ENCODE results near the gene ARHGEF7. TPM values are rescaled to one million over a fixed set of nuclear protein-coding genes. Genes with fewer than 3 reads are reported as not detected.

The ARHGEF7 gene
- total RNA-seq, 2 experiments from 2014 or later = 66.9 to 70.2 TPM

GRCh38 chr13:111215081-111216047, 100.3 kb downstream of the ARHGEF7 start:
- ChIA-PET CTCF (interaction anchor here (0.6 to 3.5 kb wide), 11 partner anchors 10 to 157 kb away, joined by 3 to 20 read pairs (median 4); no protein-coding TSS in a partner anchor), POLR2A (no interaction called here)
- H3K36me3 Mint-ChIP-seq (ENCODE audit: low read depth) = peaks cover 12% of the 10 kb centered on the region
- no peak overlapping the region for H3K4me3 Mint-ChIP-seq
- H3K4me1 Mint-ChIP-seq = peaks cover 39% of the 10 kb centered on the region
- no peaks in the 10 kb centered on the region for H3K9me3 Mint-ChIP-seq (ENCODE audit: low read depth)
- H3K27ac Mint-ChIP-seq = no peak overlapping the region
- no peak for DNase-seq
- H3K27me3 Mint-ChIP-seq = no peaks in the 10 kb centered on the region
- intact Hi-C loops (cut with DNase I, micrococcal nuclease) = loop anchor here (2.0 kb wide), 2 partner anchors 63 to 149 kb away; no protein-coding TSS in a partner anchor
- no peak for ATAC-seq

DNA sequence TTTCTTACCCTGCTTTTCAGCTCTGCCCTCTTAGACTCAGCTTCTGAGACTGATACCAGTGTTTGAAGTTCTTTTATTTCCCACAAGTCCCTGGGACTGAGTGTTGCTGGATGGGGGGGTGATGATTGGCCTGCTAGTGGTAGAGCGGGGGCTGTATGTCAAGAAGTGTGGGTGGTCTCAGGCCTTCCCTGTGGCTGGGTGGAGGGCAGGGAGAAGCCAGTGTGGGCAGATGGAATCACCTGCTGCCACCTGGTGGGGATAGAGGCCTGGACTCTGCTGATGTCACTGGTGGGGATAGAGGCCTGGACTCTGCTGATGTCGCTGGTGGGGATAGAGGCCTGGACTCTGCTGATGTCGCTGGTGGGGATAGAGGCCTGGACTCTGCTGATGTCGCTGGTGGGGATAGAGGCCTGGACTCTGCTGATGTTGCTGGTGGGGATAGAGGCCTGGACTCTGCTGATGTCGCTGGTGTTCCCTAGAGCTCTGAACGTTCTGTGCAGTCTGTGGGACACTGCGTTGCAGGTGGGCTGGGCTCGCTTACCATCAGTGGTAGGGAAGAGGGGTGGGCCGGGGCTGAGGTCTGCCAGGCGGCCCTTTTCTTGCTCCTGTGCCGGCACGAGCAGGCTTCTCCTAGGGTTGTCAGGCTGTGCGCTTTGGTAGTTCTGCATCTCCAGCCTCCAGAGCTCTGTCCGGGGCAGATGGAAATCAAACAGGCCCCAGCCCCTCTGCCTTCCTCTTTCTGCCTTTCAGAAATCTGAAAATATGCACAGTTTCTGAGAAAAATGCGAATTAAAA, 101.3 kb downstream of the ARHGEF7 start:
- ChIA-PET CTCF (interaction anchor here (0.7 to 3.5 kb wide), 6 partner anchors 9 to 158 kb away, joined by 3 to 20 read pairs (median 4); no protein-coding TSS in a partner anchor), POLR2A (no interaction called here)
- Mint-ChIP-seq H3K27me3 (no peaks in the 10 kb centered on the region), H3K4me3 (no peak overlapping the region), H3K27ac (no peak overlapping the region), H3K36me3 (ENCODE audit: low read depth) (peaks cover 11% of the 10 kb centered on the region), H3K4me1 (peaks cover 31% of the 10 kb centered on the region), H3K9me3 (ENCODE audit: low read depth) (no peaks in the 10 kb centered on the region)
- intact Hi-C loops (cut with DNase I, micrococcal nuclease) = loop anchor here in 1 of 2 experiments (2.0 kb wide), 1 partner anchor 150 kb away; no protein-coding TSS in a partner anchor
- peak; percentile 59 for DNase-seq
- ATAC-seq = peak; percentile 77

GRCh38 chr13:111217641-111218040, 102.5 kb downstream of the ARHGEF7 start:
- POLR2A ChIA-PET = no interaction called here
- Mint-ChIP-seq H3K27me3 (no peaks in the 10 kb centered on the region), H3K4me1 (peaks cover 24% of the 10 kb centered on the region), H3K9me3 (ENCODE audit: low read depth) (no peaks in the 10 kb centered on the region), H3K27ac (no peak overlapping the region), H3K36me3 (ENCODE audit: low read depth) (peaks cover 11% of the 10 kb centered on the region), H3K4me3 (no peak overlapping the region)
- ATAC-seq (no peak), DNase-seq (no peak)
- intact Hi-C loops (cut with DNase I, micrococcal nuclease) = loop anchor here in 1 of 2 experiments (2.0 kb wide), 1 partner anchor 151 kb away; no protein-coding TSS in a partner anchor
- CTCF ChIA-PET = interaction anchor here (0.6 to 3.5 kb wide), 2 partner anchors 14 to 150 kb away, joined by 3 to 20 read pairs; no protein-coding TSS in a partner anchor

DNA sequence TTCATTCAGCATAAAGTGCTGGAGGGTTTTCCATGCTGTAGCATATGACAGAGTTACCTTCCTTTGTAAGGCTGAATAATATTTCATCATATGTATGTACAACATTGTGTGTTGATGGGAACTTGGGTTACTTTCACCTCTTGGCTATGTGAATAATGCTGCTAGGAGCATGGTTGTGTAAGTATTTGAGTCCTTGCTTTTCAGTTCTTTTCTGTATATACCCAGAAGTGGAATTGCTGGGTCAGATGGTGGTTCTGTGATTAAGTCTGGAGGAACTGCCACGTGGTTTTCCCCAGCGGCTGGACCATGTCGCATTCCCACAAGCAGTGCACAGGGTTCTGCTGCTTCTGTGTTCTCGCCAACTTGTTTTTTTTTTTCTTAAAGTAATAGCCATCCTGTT, 104.2 kb downstream of the ARHGEF7 start:
- ChIA-PET CTCF (interaction anchor here (0.6 kb wide), 1 partner anchor 72 kb away, joined by 3 read pairs; no protein-coding TSS in a partner anchor), POLR2A (no interaction called here)
- Mint-ChIP-seq H3K36me3 (ENCODE audit: low read depth) (peaks cover 9% of the 10 kb centered on the region), H3K27ac (no peak overlapping the region), H3K27me3 (no peaks in the 10 kb centered on the region), H3K4me3 (no peak overlapping the region), H3K4me1 (peaks cover 20% of the 10 kb centered on the region), H3K9me3 (ENCODE audit: low read depth) (no peaks in the 10 kb centered on the region)
- intact Hi-C loops (cut with DNase I, micrococcal nuclease) = no loop called here
- no peak for ATAC-seq
- no peak for DNase-seq

- DNase-seq (no peak), ATAC-seq (no peak)
- Mint-ChIP-seq H3K27me3 (no peaks in the 10 kb centered on the region), H3K9me3 (ENCODE audit: low read depth) (no peaks in the 10 kb centered on the region), H3K36me3 (ENCODE audit: low read depth) (peaks cover 13% of the 10 kb centered on the region), H3K4me1 (peaks cover 22% of the 10 kb centered on the region), H3K27ac (no peak overlapping the region), H3K4me3 (no peak overlapping the region)
- ChIA-PET CTCF (no interaction called here), POLR2A (no interaction called here)
- intact Hi-C loops (cut with DNase I, micrococcal nuclease) = loop anchor here in 1 of 2 experiments (5.0 kb wide), 1 partner anchor 68 kb away; no protein-coding TSS in a partner anchor
Measured at GRCh38 chr13:111219950-111220349, 104.8 kb downstream of the ARHGEF7 start.

DNA sequence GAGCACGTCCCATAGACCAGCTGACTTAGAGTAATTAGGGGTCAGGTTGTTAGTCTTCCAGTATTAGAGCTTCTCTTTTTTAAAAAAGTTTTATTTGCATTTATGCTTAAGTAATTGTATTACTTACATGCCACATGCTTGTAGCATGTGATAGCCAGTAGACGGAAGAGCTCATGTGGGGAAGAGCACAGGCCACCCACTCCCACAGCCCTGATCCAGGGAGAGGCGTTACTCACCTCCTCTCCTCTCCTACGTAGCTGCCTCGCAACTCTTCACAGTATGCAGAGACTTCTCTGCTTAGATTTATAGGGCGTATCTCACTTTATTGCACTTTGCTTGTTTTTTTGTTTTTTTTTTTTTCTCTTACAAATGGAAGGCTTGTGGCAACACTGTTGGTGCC, 110.1 kb downstream of the ARHGEF7 start:
- H3K36me3 Mint-ChIP-seq (ENCODE audit: low read depth) = peaks cover 20% of the 10 kb centered on the region
- H3K27me3 Mint-ChIP-seq = no peaks in the 10 kb centered on the region
- no peak for DNase-seq
- H3K9me3 Mint-ChIP-seq (ENCODE audit: low read depth) = no peaks in the 10 kb centered on the region
- POLR2A ChIA-PET = no interaction called here
- ATAC-seq = no peak
- CTCF ChIA-PET = interaction anchor here (1.0 to 4.1 kb wide), 8 partner anchors 10 to 157 kb away, joined by 3 to 34 read pairs (median 6); no protein-coding TSS in a partner anchor
- H3K4me1 Mint-ChIP-seq = peaks cover 28% of the 10 kb centered on the region
- intact Hi-C loops (cut with DNase I, micrococcal nuclease) = no loop called here
- no peak overlapping the region for H3K4me3 Mint-ChIP-seq
- no peak overlapping the region for H3K27ac Mint-ChIP-seq

DNA sequence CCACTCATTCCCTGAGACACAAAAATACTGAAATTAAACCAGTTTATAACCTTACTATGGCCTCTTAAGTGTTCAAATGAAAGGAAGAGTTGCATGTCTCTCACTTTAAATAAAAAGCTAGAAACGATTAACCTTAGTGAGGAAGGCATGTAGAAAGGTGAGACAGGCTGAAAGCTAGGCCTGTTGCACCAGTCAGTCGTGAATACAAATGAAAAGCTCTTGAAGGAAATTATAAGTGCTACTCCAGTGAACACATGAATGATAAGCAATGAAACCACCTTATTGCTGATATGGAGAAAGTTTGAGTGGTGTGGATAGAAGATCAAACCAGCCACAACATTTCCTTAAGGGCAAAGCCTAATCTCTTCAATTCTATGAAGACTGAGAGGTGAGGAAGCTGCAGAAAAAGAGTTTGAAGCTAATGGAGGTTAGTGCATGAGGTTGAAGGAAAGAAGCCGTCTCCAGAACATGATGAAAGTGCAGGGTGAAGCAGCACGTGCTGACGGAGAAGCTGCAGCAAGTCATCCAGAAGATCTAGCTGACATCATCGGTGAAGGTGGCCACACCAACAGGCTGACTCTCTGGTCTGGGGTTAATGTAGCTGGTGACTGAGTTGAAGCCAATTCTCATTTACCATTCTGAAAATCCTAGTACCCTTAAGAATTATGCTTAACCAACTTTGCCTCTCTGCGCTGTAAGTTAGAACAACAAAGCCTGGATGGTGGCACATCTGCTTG, 110.9 kb downstream of the ARHGEF7 start:
- no peaks in the 10 kb centered on the region for H3K27me3 Mint-ChIP-seq
- no peaks in the 10 kb centered on the region for H3K9me3 Mint-ChIP-seq (ENCODE audit: low read depth)
- H3K36me3 Mint-ChIP-seq (ENCODE audit: low read depth) = peaks cover 18% of the 10 kb centered on the region
- CTCF ChIA-PET = interaction anchor here (0.9 to 4.1 kb wide), 6 partner anchors 11 to 158 kb away, joined by 3 to 34 read pairs (median 4); no protein-coding TSS in a partner anchor
- DNase-seq = peak; percentile 34
- POLR2A ChIA-PET = no interaction called here
- no peak overlapping the region for H3K27ac Mint-ChIP-seq
- H3K4me1 Mint-ChIP-seq = peaks cover 28% of the 10 kb centered on the region
- no peak overlapping the region for H3K4me3 Mint-ChIP-seq
- intact Hi-C loops (cut with DNase I, micrococcal nuclease) = no loop called here
- ATAC-seq = peak; percentile 52

DNA sequence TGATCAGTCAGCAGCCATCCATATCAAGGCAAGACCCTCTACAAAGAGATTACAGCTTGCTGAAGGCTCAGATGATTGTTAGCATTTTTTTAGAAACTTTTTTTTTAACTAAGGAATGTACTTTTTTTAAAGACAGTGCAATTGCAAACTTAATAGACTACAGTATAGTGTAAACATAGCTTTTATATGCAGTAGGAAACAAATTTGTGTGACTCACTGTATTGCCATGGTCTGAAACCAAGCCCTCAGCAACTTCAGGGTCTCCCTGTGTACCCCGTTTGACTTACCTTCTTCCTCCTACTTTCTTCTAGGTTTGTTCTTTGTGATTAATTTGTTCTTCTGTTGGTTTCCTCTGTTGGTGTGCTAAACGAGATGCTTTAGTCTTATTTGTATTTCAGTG, 112.3 kb downstream of the ARHGEF7 start:
- H3K36me3 Mint-ChIP-seq (ENCODE audit: low read depth) = peaks cover 22% of the 10 kb centered on the region
- POLR2A ChIA-PET = no interaction called here
- DNase-seq = no peak
- H3K4me1 Mint-ChIP-seq = peaks cover 28% of the 10 kb centered on the region
- no peak overlapping the region for H3K27ac Mint-ChIP-seq
- CTCF ChIA-PET = no interaction called here
- H3K4me3 Mint-ChIP-seq = no peak overlapping the region
- no peak for ATAC-seq
- H3K27me3 Mint-ChIP-seq = no peaks in the 10 kb centered on the region
- intact Hi-C loops (cut with DNase I, micrococcal nuclease) = no loop called here
- H3K9me3 Mint-ChIP-seq (ENCODE audit: low read depth) = no peaks in the 10 kb centered on the region

DNA sequence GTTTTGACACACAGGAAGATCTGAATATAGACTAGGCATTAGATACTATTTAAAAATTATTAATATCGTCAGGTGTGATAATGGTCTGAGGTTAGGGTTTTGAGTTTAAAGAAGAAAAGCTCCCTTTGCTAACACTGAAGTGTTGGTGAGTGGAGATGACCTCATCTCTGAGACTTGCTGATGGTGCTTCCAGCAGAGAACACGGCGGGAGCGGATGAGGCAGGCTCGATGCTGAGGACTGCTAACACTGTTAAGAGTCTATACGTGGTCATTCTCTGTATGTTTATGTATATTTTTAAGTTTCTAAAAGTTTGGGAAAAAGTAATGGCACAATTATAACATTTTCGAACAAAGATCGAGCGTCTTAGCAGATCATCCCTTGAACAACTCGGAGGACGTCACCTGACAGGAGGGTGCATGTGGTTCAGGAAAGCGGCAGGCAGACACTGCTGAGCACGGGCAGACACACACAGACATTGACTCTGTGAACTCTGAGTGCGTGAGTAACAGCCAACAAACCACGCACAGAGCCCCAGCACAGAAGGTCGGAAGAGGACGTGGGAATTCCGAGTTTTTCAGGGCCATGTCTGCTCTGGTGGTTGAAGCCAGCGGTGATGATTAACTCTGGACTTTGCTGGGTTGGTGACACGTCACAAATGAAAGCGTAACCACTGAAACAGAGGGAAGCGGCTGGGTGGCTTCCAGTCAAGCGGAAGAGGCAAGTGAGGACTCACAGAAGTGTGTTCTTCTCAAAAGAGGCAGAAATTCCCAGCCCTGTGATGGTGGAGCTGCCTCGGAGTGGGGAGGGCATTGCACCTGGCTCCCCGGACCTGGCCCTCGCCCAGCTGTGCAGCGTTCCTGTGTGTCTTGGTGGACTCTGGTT, 113.4 kb downstream of the ARHGEF7 start:
- intact Hi-C loops (cut with DNase I, micrococcal nuclease) = no loop called here
- Mint-ChIP-seq H3K4me1 (peaks cover 25% of the 10 kb centered on the region), H3K27ac (no peak overlapping the region), H3K36me3 (ENCODE audit: low read depth) (peaks cover 24% of the 10 kb centered on the region), H3K9me3 (ENCODE audit: low read depth) (no peaks in the 10 kb centered on the region), H3K27me3 (no peaks in the 10 kb centered on the region), H3K4me3 (no peak overlapping the region)
- DNase-seq (no peak), ATAC-seq (no peak)
- ChIA-PET POLR2A (no interaction called here), CTCF (no interaction called here)

- intact Hi-C loops (cut with DNase I, micrococcal nuclease) = no loop called here
- ATAC-seq (no peak), DNase-seq (no peak)
- CTCF ChIA-PET = interaction anchor here (0.5 to 1.0 kb wide), 5 partner anchors 73 to 734 kb away, joined by 3 to 4 read pairs (median 3); no protein-coding TSS in a partner anchor
- Mint-ChIP-seq H3K4me1 (peaks cover 16% of the 10 kb centered on the region), H3K27me3 (no peaks in the 10 kb centered on the region), H3K4me3 (no peak overlapping the region), H3K27ac (no peak overlapping the region), H3K36me3 (ENCODE audit: low read depth) (peaks cover 32% of the 10 kb centered on the region), H3K9me3 (ENCODE audit: low read depth) (no peaks in the 10 kb centered on the region)
- POLR2A ChIA-PET = no interaction called here
Measured at GRCh38 chr13:111230385-111230930, 115.3 kb downstream of the ARHGEF7 start.
